Stomach smooth muscle (tissue), 2 donors: ENCODE results near the gene DCD.

ENCODE experiments used
- H3K27ac ChIP-seq: one replicate; pipeline ENCODE4 v1.7.0; 2013; ENCODE audit warnings: mild to moderate bottlenecking, low read length, inconsistent platforms
- H3K27me3 ChIP-seq, 2 donors: one replicate each; pipeline ENCODE4 v1.7.0; 2013; ENCODE audit warnings: low read length in 2 of 2; ENCODE audit not compliant: insufficient read depth in 2 of 2, control insufficient read depth in 1 of 2
- H3K36me3 ChIP-seq, 2 donors: one replicate each; pipeline ENCODE4 v1.7.0; 2013; ENCODE audit warnings: low read length in 2 of 2; ENCODE audit not compliant: control insufficient read depth in 2 of 2, insufficient read depth in 2 of 2
- H3K4me1 ChIP-seq: one replicate; pipeline ENCODE4 v1.7.0; 2013; ENCODE audit warnings: low read length; ENCODE audit not compliant: control insufficient read depth, insufficient read depth
- H3K4me3 ChIP-seq, 2 donors: one replicate each; pipeline ENCODE4 v1.7.0; 2013; ENCODE audit warnings: low read length in 2 of 2
- H3K9ac ChIP-seq, 2 donors: one replicate each; pipeline ENCODE4 v1.7.0; 2013; ENCODE audit warnings: low read length in 2 of 2, mild to moderate bottlenecking in 1 of 2
- H3K9me3 ChIP-seq, 2 donors: one replicate each; pipeline ENCODE4 v1.7.0; 2013; ENCODE audit warnings: low read length in 2 of 2; ENCODE audit not compliant: control insufficient read depth in 2 of 2
- donor health status: healthy.
- donor health status: Pancreatic carcinoma.

DCD gene

DNA sequence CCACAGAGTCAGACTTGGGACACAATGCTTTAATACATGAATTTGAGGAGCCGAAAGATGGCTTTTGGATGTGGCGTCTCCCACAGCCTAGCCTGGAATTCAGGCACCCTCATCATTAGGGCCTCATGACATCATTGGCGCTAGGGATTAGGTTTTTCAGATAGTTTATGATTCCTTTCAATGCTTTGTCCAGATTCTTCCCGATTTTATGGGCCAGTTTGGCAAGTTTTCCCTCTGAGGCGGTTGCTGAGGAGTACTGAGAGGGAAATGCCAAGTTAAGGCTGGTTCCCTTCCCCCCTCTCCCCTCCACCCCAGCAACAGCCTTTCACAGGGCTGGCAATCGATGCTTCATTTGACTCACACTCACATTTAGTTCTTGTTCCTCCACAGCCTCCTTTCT is 40.0 kb downstream of the DCD start:
- Histone ChIP-seq H3K27ac (no peak overlapping the region), H3K4me1 (no peaks in the 10 kb centered on the region), H3K27me3 (peaks cover 4 to 9% of the 10 kb centered on the region in 2 donors), H3K9ac (no peak overlapping the region), H3K9me3 (no peaks in the 10 kb centered on the region), H3K36me3 (no peaks in the 10 kb centered on the region), H3K4me3 (no peak overlapping the region)

DNA sequence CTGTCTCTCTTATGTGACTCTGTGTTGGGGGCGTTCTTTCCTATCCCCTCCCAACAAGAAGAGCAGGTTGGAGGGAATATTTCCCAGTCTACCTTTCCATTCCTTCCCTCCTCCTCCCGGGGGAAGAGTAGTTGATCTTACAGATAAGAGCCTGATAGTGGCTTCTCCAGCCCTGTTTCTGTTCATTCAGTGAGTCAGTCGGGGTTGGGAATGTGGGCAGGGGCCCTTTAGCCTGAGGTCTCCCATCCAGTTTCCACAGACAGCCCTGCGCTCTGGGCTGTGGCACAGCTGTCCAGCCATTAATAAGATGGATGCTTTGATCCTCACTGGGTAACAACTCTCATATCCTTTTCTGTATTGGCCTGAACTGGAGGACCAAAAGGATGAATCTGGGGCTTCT is 41.6 kb downstream of the DCD start:
- H3K27ac ChIP-seq, result no peak overlapping the region
- H3K36me3 ChIP-seq, result no peaks in the 10 kb centered on the region
- H3K4me1 ChIP-seq, result no peaks in the 10 kb centered on the region
- no peak overlapping the region for H3K9ac ChIP-seq
- peaks cover 4 to 8% of the 10 kb centered on the region in 2 donors for H3K27me3 ChIP-seq
- H3K4me3 ChIP-seq, result no peak overlapping the region
- H3K9me3 ChIP-seq, result no peaks in the 10 kb centered on the region

DNA sequence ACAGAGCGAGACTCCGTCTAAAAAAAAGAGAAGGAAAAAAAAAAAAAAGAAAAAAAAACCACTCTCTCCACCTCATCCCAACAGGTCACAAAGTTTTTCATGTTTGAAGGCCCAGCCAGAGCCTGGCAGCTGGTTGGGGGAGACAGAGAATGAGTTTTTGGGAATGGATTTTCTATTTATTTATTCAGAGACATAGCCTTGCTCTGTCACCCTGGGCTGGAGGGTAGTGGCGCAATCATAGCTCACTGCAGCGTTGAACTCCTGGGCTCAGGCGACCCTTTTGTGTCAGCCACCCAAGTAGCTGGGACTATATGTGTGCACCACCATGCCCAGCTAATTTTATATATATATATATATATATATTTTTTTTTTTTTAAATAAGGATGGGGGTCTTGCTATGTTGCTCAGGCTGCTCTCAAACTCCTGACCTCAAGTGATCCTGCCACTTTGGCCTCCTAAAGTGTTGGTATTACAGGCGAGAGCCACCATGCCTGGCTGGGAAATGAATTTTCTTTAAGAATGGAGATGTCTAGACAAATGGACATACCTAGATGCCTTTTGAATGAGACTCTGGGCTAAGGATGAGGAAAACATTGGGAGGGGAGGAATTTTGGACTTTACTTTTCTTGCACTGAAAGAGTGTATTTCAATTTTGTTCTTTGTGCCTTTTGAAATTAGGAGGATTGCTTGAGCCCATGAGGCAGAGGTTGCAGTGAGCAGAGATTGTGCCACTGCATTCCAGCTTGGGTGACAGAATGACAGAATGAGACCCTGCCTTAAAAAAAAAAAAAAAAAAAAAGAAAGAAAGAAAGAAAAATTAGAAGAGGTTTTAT is 42.8 kb downstream of the DCD start:
- no peak overlapping the region for H3K9ac ChIP-seq
- H3K9me3 ChIP-seq, result no peaks in the 10 kb centered on the region
- no peak overlapping the region for H3K4me3 ChIP-seq
- H3K36me3 ChIP-seq, result no peaks in the 10 kb centered on the region
- H3K4me1 ChIP-seq, result no peaks in the 10 kb centered on the region
- H3K27me3 ChIP-seq, result peaks cover 3 to 4% of the 10 kb centered on the region in 2 donors
- H3K27ac ChIP-seq, result no peak overlapping the region

DNA sequence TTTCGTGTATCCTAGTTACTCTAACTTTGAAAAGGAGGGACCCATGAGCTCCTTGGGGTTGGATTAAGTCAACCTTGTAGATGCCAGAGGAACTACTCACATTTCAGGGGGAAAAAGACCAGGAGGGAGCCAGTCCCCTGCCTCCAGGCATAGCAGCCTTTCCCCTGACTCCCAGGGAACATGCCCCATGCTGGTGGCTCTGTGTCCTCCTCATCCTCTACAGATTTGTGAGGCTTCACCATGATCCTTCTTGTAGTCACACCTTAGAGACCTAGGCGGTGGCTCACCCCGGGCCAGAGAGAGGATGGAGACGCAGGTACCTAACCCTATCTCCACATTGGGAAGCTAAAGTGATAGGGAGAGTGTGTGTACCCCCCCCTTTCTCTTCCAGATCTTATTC is 43.7 kb downstream of the DCD start:
- Histone ChIP-seq H3K36me3 (no peaks in the 10 kb centered on the region), H3K9ac (no peak overlapping the region), H3K4me3 (no peak overlapping the region), H3K4me1 (no peaks in the 10 kb centered on the region), H3K27ac (no peak overlapping the region), H3K9me3 (no peaks in the 10 kb centered on the region), H3K27me3 (peaks cover 0 to 4% of the 10 kb centered on the region in 2 donors)

DNA sequence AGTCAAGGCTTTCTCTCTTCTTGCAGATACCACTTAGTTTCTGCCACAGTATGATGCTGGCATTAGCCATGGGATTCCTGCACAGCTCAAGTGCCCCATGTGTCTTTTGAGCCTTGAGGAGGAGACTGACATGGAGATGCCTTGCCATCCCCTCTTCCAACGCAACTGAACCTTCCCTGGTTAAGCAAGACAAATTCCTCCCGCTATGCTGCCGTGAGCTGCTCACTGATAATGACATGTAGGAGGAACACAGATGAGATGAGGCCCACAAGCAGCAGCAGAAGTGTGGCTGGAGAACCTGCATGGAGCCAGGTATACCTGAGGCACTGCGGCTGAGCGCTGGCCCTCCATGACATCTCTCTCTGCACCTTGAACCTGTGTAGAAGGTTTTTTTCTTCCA is 44.3 kb downstream of the DCD start:
- H3K9ac ChIP-seq, result no peak overlapping the region
- no peak overlapping the region for H3K27ac ChIP-seq
- H3K9me3 ChIP-seq, result no peaks in the 10 kb centered on the region
- H3K36me3 ChIP-seq, result no peaks in the 10 kb centered on the region
- no peaks in the 10 kb centered on the region for H3K4me1 ChIP-seq
- H3K4me3 ChIP-seq, result no peak overlapping the region
- peaks cover 0 to 4% of the 10 kb centered on the region in 2 donors for H3K27me3 ChIP-seq

DNA sequence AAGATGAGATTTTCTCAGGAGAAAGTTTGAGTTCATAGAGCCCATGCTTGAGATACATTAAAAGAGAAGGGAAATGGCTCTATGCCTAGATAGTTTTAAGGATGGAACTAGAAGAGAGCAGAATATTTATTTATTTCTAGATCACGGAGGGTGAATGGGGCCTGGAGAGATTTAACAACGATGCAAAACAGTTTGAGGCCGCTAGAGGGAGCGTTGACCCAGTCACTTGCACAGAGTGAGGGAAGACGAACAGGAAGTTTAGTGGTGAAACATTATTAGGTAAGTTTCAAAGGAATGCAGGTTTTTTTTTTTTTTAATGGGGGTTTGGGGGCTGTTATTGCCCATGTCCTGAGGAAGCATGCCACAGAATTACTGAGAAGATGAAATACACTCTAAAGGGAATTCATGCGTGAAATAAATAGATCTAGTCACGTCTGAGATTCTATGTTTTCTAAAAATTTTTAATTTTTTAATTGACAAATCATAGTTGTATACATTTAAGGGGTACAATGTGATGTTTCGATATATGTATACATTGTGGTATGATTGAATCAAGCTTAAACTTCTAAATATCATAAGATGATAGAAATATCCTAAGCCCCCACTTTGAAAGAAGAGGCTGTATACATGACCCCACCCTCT is 44.9 kb downstream of the DCD start:
- H3K9me3 ChIP-seq, result no peaks in the 10 kb centered on the region

DNA sequence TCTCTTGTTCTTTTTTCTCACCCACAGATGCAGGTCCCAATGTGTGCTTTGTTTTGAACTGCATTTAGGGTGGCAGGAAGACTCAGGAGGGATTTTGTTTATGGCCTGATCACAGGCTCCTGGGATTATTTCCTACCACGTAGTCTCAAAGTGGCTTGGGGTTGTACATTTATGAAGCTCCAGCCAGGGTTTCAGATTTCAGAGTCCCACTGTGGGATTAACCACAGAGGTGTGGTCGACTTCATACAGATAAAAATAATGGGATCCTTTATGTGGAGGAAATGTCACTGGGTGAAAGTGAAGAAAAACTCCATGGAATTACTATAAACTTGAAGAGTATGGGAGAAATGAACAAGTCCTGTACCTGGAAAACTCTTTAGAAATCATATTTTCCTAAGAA is 45.5 kb downstream of the DCD start:
- Histone ChIP-seq H3K27me3 (no peaks in the 10 kb centered on the region), H3K9ac (no peak overlapping the region), H3K4me1 (no peaks in the 10 kb centered on the region), H3K4me3 (no peak overlapping the region), H3K27ac (no peak overlapping the region), H3K36me3 (no peaks in the 10 kb centered on the region), H3K9me3 (no peaks in the 10 kb centered on the region)

More for the DNA sequence above, 44.9 kb downstream of the DCD start:
- peaks cover 0 to 1% of the 10 kb centered on the region in 2 donors for H3K27me3 ChIP-seq
- H3K4me3 ChIP-seq, result no peak overlapping the region
- H3K36me3 ChIP-seq, result no peaks in the 10 kb centered on the region
- no peak overlapping the region for H3K27ac ChIP-seq
- H3K4me1 ChIP-seq, result no peaks in the 10 kb centered on the region
- H3K9ac ChIP-seq, result no peak overlapping the region

DNA sequence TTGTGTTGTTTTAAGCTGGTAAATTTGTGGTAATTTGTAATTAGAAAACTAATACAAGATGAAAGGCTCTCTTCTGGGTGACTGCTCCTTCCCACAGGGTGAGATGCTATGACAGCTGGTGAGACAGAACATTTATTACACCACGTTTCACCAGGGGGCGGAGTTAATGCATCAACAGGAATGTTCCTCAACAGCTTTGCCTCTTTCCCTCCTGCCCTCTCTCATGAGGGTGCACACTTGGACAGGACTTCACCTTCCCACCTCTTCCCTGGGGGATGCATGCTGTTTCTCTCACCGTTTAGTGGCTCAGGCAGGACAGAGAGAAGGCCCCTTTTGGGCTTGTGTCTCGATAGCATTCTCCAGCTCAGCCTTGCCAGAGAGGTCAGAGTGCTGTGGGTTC is 46.3 kb downstream of the DCD start:
- Histone ChIP-seq H3K27me3 (no peaks in the 10 kb centered on the region), H3K4me3 (no peak overlapping the region), H3K4me1 (no peaks in the 10 kb centered on the region), H3K9ac (no peak overlapping the region), H3K27ac (no peak overlapping the region), H3K9me3 (no peaks in the 10 kb centered on the region), H3K36me3 (no peaks in the 10 kb centered on the region)

DNA sequence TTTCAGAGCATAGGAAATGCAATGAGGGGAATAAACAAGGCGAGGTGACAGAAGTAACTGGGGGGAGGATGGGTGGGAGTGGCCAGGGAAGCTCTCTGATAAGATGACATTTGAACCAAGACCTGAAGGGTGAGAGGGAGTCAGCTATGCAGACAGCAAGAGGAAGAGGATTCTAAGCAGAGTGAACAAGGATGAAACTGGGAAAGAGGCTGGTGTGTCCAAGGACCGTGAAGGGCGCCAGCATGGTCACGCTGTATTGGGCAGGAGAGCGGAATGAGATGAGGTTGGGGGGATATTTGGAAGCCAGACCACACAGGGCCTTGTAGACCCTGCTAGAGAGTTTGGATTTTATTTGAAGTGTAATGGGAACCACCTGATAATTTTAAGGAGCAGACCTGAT is 49.2 kb downstream of the DCD start:
- H3K27me3 ChIP-seq, result no peaks in the 10 kb centered on the region
- no peaks in the 10 kb centered on the region for H3K4me1 ChIP-seq
- H3K9me3 ChIP-seq, result no peaks in the 10 kb centered on the region
- no peaks in the 10 kb centered on the region for H3K36me3 ChIP-seq
- H3K4me3 ChIP-seq, result no peak overlapping the region
- H3K9ac ChIP-seq, result no peak overlapping the region
- no peak overlapping the region for H3K27ac ChIP-seq

DNA sequence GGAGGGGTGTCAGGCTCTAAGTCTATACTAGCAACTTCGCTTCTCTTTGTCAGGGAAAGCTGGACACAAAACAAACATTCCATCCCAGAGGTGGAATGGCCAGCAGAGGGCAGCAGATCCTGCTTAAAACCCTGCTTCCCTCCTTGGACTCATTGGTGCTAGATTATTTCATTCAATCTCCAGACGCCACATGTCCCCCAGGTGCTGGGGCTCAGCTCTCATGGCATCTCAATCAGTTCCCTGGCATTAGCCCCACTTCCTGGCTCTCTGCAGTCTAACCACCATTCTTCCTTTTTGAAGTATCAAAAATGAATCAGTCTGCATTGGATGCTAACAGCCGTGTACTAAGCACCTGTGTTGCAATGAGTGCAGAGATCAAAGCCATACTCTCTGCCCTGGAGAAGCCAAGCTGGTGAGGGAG is 51.6 kb downstream of the DCD start:
- H3K9me3 ChIP-seq, result no peaks in the 10 kb centered on the region
- peaks cover 6% of the 10 kb centered on the region for H3K4me1 ChIP-seq
- no peak overlapping the region for H3K4me3 ChIP-seq
- no peak overlapping the region for H3K9ac ChIP-seq
- no peaks in the 10 kb centered on the region for H3K27me3 ChIP-seq
- no peaks in the 10 kb centered on the region for H3K36me3 ChIP-seq
- H3K27ac ChIP-seq, result no peak overlapping the region

DNA sequence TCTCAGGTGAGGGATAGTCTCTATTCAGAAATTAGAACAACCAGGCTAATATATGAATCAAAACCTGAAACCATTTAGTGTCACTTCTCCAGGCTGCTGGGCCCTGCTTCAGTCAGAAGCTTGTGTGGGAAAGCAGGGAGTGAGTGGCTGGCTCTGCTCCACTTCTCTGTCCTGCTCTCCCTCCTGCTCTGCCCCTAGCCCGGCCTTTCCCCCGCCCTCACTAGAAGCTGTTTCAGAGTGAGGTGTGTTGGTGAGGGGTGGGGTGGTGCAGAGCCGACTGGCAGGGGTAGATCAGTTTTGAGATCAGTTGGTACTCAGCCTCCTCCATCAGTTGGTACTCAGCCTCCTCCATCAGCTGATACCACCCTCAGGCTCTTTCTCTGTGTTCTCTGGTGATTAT is 52.7 kb downstream of the DCD start:
- Histone ChIP-seq H3K27me3 (no peaks in the 10 kb centered on the region), H3K4me1 (peaks cover 16% of the 10 kb centered on the region), H3K4me3 (no peak overlapping the region)

More for the DNA sequence above, 52.7 kb downstream of the DCD start:
- no peaks in the 10 kb centered on the region for H3K36me3 ChIP-seq
- no peak overlapping the region for H3K9ac ChIP-seq
- H3K9me3 ChIP-seq, result no peaks in the 10 kb centered on the region
- no peak overlapping the region for H3K27ac ChIP-seq
